GM18511 (cell line): ENCODE measurements around the gene ARID3C.
A peak's percentile ranks its signal among the peaks of the same experiment; 100 is the strongest.

Experiments used
- ATAC-seq: cut with Tn5 transposase; IDR thresholded peaks from one replicate; pipeline ENCODE4 v1.9.1; 2021; ENCODE audit warnings: mild to moderate bottlenecking, moderate library complexity; ENCODE audit not compliant: unreplicated experiment

Gene ARID3C, protein sequence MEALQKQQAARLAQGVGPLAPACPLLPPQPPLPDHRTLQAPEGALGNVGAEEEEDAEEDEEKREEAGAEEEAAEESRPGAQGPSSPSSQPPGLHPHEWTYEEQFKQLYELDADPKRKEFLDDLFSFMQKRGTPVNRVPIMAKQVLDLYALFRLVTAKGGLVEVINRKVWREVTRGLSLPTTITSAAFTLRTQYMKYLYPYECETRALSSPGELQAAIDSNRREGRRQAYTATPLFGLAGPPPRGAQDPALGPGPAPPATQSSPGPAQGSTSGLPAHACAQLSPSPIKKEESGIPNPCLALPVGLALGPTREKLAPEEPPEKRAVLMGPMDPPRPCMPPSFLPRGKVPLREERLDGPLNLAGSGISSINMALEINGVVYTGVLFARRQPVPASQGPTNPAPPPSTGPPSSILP

DNA sequence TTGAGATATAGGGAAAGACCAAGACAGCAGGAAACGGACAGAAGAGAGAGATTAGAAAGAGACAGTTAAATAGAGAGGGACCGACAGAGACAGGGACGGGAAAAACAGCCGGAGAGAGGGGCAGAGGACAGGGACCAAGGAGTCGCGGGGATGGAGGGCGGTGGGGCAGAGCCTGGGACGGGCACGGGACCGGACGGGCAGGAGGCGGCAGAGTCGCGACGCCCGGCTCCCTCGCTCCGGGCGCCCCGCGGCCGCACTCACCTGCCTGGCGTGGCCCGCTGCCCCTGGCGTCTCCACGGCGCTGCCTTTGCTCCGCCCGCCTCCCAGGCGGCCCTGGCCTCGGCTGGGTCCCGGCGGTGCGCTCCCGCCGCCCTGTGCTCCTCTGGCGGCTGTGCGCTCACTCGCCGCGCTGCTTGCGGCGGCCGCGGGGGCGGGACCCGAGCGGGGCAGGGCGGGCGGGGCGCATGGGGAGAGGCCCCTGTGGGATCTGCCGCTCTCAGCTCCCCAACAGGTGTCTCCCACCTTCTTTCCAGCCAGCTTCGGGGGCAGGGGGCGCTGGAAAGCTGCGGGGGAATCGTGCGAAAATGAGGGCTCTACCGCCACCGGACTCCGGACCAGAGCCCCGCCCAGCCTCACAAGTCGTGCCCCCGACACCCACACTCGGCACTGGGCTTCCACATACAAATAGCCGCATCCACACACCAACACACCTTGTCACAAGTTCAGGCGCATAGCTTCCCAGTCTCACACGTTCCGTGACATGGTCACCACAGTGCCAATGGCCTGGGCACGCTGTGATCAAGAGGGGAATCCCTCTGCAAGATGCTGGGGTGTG is at the start of gene ARID3C:
Gene ARID3C, minus strand, starts transcription at position 411 of the 835 bp plus-strand sequence. CDS start 1,052 bp downstream, outside the sequence.
- ATAC-seq: peak; percentile 58

DNA sequence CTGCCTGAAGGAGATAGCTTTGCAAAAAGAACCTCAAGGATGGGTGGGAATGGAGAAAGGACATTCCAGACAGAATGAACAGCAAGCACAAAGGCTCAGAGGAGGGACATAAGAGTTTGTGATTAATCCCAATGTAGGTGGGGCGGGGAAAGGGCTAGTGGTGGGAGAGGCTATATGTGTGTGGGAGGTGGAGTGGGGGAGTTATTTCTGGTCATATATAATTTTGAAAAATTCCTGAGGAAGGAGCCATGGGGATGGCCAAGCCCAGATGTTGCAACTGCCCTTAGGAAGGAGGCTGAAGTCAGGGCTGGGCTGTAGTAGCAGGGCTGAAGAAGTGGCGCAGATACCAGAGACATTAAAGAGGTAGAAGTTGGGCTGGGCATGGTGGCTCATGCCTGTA is 47.0 kb upstream of the ARID3C start:
- no peak for ATAC-seq

DNA sequence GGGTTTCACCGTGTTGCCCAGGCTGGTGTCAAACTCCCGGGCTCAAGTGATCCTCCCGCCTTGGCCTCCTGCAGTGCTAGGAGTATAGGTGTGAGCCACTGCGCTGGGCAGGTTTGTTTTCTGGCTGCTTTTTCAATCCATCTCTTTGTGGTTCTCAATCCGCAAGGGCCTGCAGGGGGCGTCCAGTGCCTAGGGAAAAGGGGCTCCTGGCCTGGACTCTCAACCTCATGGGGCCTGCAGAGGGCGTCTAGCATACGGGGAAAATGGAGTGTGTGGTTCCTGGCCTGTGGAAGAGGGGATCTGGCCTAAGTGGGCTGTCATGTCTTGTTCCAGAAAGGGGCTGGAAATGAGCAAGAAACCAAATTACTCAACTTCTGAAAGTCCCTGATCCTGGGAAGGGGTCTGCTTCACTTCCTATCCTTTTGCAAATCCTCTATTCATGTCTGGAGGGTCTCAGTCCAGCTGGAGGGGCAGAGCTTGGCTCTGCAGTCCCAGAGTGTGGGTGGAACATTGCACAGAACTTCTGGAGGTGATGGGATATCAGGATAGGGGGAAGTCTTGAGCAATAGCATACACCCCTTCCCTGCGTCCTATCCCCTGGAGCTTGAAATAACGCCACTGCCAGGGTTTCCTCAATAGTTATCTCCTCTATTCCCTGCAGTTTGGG is 46.3 kb upstream of the ARID3C start:
- ATAC-seq: no peak

DNA sequence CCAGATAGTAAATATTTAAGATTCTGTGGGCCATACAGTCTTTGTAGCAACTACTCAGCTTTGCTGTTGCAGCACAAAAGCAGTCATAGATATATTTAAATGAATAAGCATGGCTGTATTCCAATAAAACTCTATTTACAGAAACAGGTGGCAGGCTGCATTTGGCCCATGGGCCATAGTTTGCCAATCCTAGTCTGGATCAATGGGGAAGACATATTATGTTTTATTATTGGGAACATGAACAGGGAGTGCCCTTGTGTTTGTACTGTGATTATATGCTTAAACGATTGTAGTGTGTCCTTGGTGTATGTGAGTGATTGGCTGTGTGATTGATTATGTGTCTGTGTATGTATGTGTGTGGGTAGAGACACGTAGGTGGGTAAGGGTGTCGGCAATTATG is 45.6 kb upstream of the ARID3C start:
- no peak for ATAC-seq

DNA sequence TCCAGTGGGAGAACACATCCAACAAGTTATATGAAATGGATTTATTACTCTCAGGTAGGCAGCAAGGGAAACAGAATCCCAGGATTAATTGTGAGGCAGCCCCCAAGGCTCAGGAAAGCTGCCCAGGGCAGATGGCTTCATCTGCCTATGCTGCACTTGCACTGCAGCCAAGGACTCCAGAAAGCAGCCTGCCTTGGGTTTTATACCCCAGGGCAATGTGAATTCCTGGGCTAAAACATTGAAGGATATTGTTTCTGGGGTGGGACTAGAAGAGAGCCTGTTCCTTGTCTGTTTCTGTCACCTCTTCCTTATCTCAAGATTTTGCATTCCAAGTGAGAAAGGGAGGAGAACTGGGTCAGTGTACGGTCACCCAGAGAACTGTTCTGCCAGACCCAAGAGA is 42.4 kb upstream of the ARID3C start:
- ATAC-seq: no peak

DNA sequence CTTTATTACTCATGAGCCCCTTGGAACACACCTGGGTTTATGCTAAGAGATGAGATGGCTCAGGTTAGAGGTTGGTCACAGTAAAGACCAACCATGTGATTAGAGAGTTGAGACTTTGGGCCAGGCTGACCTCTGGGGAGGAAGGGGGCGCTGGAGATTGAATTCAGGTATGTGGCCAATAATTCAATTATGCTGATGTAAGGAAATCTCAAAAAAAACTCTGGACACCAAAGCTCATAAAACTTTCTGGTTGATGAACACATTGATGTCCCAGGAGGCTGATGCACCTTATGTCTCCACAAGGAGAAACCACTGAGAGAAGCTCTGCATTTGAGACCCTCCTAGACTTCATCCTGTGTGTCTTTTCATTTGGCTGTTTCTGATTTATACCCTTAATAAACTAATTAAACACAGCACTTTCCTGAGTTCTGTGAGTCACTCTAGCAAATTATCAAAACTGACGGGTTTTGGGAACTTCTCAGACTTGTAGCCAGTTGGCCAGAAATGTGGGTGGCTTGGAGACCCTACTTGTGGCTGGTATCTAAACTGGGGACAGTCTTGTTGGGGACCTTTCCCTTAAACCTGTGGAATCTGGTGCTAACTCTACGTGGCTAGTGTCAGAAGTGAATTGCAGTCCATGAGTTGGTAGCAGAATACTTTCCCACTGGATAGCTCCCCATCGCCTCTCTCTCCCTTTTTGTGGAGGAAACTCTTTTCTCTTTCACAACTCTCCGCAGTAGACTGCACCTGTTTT is 41.1 kb upstream of the ARID3C start:
- no peak for ATAC-seq

DNA sequence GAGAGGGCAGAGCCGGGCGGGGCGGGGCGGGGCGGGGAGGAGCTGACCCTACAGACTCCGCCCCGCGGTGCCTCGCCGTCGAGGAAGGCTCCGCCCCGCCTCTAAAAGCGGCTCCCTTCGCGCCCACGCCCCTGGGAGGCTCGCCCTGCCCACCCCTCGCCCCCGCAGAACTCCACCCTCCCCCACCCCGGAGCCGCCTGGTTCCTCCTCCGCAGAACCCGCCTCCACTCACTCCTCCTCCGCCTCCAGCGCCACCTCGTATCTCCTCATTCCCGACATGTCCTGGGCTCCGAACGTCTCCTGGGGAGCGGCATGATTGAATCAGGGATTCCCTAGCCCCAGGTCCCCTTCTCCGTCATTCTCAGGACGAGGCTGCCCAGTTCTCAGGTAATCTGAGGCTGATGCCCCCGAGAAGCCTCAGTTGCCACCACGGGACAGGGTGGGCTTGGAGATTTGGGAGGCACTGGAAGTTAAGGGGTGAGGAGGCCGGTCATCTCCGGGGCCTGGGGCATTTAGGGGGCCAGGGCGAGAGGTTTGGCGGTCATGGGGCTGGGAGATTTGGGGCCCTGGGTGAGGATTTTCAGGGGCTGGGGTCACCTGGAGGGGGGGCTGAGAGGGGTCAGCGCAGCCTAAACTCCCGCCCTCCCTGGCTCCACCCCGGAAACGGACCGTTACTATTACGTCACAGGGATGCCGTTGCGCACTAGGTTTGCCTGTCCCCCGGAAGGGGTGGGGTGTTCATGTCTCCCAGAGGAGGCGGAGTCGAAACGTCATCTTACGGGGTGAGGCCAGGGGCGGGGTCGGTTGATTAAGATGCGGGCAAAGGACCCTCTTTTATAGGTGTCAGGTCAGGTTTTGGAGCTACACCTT is 36.8 kb upstream of the ARID3C start:
- peak; percentile 75 for ATAC-seq

DNA sequence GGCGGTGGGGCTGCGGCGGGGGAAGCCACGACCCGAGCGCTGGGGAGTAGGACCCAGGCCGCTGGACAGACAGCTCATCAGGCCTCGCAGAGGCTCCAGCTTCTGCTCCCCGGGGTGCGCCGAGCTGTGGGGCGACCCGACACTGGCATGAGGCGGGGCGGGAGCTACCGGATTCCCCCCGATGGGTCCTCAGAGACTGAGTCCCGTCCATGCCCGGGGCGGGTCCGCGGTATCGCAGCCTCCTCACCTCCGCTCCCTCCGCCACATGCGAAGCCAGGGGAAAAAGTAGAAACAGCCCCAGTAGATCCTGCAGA is 36.2 kb upstream of the ARID3C start:
- peak; percentile 34 for ATAC-seq

DNA sequence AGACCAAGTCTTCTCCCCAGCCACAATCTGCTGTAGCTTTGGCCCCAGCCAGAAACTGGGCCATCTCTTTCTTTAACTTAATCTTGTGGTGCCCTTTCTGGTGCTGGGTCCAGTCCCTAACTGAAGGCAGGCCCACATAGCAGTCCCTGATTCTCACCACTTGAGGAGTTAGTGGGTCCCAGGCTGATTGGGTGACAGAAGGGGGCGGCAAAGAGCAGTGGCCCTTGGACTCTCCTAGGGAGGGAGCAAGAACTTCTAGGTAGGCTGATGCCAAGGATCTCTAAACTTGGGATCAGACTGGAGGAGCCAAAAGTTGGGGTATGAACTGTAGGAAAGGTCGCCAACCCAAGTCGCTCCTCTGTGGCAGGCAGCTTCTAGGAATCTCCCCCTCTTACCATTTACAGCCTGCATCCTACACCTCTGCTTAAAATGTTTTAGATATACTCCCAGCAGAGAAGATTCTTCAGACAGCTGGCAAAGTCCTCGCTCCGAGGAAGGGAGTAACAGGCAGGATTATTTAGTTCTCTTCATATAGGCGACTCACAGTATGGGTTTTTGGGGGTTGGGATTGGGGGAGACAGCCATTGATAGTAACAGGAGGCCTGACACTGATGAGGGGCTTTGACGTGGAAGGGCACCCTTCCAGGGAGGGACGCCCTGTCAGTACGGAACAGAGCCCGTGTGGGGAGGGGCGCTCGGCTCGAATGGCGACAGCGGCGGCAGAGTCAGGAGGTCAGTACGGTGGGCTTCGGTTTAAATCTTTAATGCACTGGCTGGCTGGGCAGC is 35.6 kb upstream of the ARID3C start:
- peak; percentile 59 for ATAC-seq

DNA sequence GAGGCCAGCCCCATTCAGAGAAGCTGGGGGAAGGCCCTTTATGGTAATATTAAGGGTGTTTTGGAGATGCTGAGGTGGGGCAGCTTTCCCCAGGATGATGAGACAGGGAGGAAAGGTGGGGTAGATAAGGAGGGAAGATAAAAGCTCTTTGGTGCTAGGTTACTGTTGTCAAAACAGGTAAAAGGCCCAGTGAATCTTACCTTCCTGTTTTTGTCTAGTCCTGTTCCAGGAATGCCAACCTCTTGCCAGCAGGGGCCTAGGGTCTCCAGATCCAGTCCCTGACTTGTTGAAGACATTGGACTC is 34.4 kb upstream of the ARID3C start:
- no peak for ATAC-seq

DNA sequence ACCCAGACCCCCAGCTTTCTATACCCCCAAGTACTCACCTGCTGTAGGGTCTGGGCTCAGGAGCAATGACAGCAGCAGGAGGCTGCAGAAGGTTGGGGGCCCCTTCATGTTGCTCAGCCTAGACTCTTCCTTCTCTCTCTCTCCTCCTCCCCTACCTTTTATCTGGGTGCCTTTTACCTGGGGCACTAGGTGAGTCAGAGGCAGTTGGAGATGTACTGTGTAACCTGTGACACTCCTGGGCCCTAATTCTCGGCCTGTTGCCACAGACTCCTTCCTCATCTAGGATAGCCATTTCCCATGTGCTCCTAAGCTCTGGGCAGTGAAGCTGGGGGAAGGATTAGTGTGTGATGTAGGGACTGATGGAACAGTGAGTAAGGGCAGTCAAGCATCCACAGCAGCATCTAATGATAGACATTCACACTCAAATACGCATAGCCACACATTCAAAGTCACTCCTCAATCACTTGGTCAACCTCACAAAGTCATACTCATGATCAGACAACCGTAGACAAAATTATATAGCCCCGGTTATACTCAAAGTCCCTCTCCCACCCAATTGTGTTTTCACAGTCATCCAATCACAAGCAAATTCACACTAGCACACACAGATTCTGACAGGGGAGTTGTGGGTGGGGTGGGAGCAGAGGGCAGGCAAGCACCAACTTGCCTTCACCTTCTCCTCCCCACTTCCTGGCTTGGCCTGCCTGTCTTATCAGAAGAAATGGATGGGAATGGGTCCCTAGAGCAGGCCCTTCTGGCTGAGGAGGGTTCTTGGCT is 33.8 kb upstream of the ARID3C start, which contains the start of gene CCL27:
Gene CCL27, minus strand, starts transcription at position 132 of the 777 bp plus-strand sequence. Its CDS starts 24 bp downstream, at position 108.
- ATAC-seq: no peak

DNA sequence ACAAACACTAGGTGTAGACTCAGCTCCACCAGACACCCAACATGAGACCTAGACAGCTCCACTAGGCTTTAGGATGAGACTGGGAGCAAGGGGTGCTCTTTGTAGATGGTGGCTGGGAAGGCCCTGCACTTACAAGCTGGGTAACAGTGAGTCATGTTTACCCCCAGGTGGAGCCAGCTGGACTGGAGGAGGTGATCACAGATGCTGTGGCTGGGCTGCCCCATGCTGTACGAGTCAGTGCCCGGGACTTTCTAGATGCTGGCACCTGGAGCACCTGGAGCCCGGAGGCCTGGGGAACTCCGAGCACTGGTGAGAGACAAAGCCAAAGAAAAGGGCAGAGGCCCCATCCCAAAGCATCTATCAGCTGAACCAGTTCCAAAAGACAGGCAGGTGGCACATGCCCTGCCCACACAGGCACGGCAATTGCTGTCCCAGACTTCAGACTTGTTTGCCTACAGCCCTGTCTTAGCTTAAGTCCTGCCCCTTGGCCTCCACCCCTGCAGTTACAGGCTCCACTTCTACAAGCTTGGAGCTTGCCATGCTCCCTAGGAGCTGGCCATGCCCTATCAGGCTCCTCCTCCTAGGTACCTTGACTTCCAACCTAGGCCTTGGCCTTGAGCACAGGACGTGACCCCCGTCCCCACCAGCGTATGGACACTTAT is 30.9 kb upstream of the ARID3C start:
- no peak for ATAC-seq

DNA sequence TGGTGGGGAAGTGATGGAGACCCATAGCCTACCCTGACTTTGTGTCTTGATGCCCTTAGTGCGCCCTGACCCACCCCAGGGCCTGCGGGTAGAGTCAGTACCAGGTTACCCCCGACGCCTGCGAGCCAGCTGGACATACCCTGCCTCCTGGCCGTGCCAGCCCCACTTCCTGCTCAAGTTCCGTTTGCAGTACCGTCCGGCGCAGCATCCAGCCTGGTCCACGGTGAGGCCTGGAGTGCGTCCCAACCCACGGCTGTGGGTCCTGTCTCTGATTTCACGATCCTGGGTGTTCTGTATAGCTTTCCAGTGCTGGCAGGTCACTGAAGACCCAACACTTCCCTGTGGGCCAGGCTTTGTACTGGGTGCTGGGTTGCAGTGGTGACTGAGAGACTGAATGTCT is 29.6 kb upstream of the ARID3C start:
- ATAC-seq: no peak

DNA sequence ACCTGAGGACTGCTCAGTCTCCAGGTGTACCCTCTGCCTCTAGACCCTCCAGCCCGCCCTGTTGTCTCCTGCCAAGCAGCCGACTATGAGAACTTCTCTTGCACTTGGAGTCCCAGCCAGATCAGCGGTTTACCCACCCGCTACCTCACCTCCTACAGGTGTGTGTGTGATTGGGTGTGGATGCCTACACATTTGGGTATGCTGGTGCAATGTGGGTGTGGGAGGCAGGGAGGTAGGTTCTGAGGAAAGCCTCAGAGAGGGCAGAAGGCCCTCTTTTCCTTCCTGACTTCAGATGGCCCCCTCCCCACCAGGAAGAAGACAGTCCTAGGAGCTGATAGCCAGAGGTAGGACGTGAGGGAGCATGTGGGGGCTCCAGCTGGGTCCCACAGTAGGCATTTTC is 28.1 kb upstream of the ARID3C start:
- no peak for ATAC-seq

DNA sequence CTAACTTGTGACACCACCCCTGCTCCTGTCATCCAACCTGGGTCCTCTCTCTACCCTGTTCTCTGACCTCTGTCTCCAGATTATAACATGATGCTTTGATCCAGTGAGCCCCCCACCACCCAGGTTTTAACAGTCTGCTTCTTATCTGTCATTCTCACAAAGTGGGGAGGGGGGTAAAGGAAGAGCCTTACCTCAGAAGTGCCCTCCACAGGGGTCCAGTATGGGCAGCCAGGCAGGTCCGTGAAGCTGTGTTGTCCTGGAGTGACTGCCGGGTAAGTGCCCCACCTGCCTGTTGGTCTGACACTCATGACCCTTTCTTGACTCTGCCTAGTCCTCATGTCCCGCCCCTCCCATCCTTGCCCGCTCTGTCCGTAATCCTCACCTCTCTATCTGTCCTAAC is 26.5 kb upstream of the ARID3C start:
- ATAC-seq: no peak

DNA sequence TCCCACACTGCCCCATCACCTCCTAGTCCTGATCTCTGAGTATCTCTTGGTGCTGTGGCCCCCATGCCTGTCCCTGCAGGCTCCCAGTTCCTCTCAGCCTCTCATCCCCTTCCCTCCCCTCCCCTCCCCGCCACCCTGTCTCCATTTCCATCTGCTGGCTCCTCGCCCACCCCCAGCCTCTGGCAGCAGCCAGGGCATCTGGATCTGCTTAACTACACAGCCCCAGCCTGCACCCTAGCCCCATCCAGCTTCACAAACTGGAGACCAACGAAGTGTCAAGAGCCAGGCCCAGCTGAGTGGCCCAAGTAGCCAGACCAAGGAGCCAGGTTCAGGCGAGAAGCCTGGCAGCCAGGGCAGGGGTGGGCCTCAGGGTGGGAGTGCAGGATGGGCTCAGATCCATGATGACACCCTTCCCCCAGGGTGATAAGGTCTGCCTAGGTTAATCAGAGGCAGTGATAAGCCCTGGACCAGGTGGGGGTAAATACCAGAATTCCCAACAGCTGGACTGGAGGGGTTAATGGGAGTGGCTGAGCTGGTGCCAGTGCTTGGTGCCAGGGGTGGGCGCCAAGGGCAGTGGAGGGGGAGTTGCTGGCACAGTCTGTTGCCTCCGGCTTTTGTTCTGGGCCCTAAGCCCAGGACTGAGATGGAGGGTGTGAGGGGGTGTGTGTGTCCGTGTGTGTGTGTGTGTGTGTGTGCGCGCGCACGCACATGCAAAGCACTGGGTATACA is 25.6 kb upstream of the ARID3C start:
- no peak for ATAC-seq
